SK-N-SH (cell line): ENCODE measurements around the gene MARCHF10.
A peak's percentile ranks its signal among the peaks of the same experiment; 100 is the strongest.

Source experiments
- CTCF ChIP-seq: fragments of 200-600 bp; sonication (generic); IDR thresholded peaks from 2 replicates; pipeline ENCODE4 v1.6.1; 2017; ENCODE audit warnings: antibody characterized with exemption, mild to moderate bottlenecking, moderate library complexity
- RAD21 ChIP-seq: IDR thresholded peaks from 2 replicates; pipeline ENCODE4 v1.6.1; 2012; ENCODE audit warnings: mild to moderate bottlenecking, low read length
- RXRA ChIP-seq: IDR thresholded peaks from 2 replicates; pipeline ENCODE4 v1.4.0; 2012; ENCODE audit warnings: low read depth, mild to moderate bottlenecking, borderline replicate concordance
- TEAD4 ChIP-seq: IDR thresholded peaks from 2 replicates; pipeline ENCODE4 v1.4.0; 2012; ENCODE audit warnings: mild to moderate bottlenecking, borderline replicate concordance; ENCODE audit not compliant: insufficient read depth

- TF ChIP-seq CTCF = no peak
- peak; percentile 83 for TF ChIP-seq TEAD4
- TF ChIP-seq RAD21 = no peak
- TF ChIP-seq RXRA = no peak
Observed at GRCh38 chr17:62725791-62726249, 82.3 kb downstream of the MARCHF10 start.
